Cardiac muscle cell (in vitro differentiated cells and primary cell): Measurements from ENCODE around the gene SPRED3. TPM values are rescaled to one million over a fixed set of nuclear protein-coding genes. Genes with fewer than 3 reads are reported as not detected.
"Not testable (repeated sequence)": the region's sequence is repeated elsewhere in the genome, so short reads cannot be mapped to it uniquely, and the experiment has no call there.

ENCODE experiments used
- DNase-seq, 2 donors: peaks; one replicate each; pipeline versions ENCODE4 v3.0.0 to v3.0.0-alpha.2; 2010 to 2017; ENCODE audit warnings: low read depth in 1 of 2, low spot score in 1 of 2
- H3K27ac ChIP-seq: fragments of 200-600 bp; sonication (generic); 2 replicates; pipeline ENCODE4 v1.5.1; 2016
- H3K27me3 ChIP-seq: fragments of 200-600 bp; sonication (generic); 2 replicates; pipeline ENCODE4 v1.6.0; 2016; ENCODE audit warnings: control low read depth
- H3K36me3 ChIP-seq: fragments of 200-600 bp; sonication (generic); 2 replicates; pipeline ENCODE4 v1.5.1; 2016; ENCODE audit warnings: control low read depth
- H3K4me1 ChIP-seq: fragments of 200-600 bp; sonication (generic); 2 replicates; pipeline ENCODE4 v1.8.1; 2017; ENCODE audit warnings: low read depth, mild to moderate bottlenecking, mixed run types
- H3K4me3 ChIP-seq: fragments of 200-600 bp; sonication (generic); 2 replicates; pipeline ENCODE4 v1.5.1; 2016; ENCODE audit warnings: mild to moderate bottlenecking
- H3K9me3 ChIP-seq: fragments of 200-600 bp; sonication (generic); 2 replicates; pipeline ENCODE4 v1.5.1; 2017; ENCODE audit warnings: low read depth, mild to moderate bottlenecking, control low read depth
- polyA plus RNA-seq: library from polyadenylated mRNA; unstranded; fragments of >200 nt; fragmentation: Nextera tagmentation; extraction: Ambion mirVana; gene quantifications from 2 replicates; pipeline ENCODE4 v1.2.1, GENCODE V29; 2016
- total RNA-seq: library from RNA; depleted of rRNA; stranded (reverse); fragments of >200 nt; gene quantifications from 2 replicates; pipeline ENCODE4 v1.2.3, GENCODE V29; 2016
- TF ChIP-seq, protein P1 (sequence below): IDR thresholded peaks from 2 replicates; pipeline ENCODE4 v1.5.1; 2012; ENCODE audit warnings: low read depth, mild to moderate bottlenecking, low read length

SPRED3 gene, protein sequence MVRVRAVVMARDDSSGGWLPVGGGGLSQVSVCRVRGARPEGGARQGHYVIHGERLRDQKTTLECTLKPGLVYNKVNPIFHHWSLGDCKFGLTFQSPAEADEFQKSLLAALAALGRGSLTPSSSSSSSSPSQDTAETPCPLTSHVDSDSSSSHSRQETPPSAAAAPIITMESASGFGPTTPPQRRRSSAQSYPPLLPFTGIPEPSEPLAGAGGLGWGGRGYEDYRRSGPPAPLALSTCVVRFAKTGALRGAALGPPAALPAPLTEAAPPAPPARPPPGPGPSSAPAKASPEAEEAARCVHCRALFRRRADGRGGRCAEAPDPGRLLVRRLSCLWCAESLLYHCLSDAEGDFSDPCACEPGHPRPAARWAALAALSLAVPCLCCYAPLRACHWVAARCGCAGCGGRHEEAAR
- total RNA-seq = 1.8 and 2.6 TPM in 2 replicates
- polyA plus RNA-seq = 1.2 and 1.3 TPM in 2 replicates

DNA sequence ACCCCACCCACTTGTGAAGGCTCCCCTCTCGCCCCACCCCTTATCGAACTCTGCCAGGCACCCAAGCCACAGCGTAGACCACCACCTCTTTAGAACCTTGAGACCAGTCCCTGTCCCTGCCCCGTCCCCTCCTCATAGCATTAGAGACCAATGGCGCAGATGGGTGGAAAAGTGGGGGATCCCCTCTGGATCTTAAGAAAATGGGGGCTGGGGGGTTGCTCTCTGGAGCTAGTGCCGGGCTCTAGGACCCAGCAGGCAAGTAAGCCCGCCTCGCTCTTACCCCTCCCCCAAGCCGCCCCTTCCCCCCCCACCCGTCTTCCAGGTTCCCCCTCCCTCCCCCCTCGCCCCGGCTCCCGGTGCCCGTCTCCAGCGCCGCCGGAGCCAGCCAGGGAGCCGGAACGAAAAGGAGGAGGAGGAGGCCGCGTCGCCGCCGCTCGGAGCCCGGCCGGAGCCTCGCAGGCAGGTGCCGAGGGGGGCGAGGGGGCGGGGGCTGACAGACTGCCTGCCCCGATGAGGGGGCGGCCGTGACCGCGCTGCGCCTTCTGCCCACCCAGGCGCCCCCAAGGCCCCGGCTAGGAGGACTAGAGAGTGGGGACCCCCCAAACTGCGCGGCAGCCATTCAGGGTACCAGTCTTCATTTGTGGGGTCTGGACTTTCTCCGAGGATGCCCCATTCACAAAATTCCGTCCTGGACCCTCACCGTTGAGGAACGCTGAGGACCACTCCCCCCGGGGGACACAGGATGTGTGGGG is at the start of gene SPRED3:
SPRED3 (plus strand) TSS at position 349 of the 752 bp plus-strand sequence. CDS start 1,606 bp downstream, outside the sequence.
- no peaks in the 10 kb centered on the region for H3K9me3 ChIP-seq
- H3K27me3 ChIP-seq = no peaks in the 10 kb centered on the region
- H3K27ac ChIP-seq = peak within 1 kb of the TSS; percentile 75
- H3K4me1 ChIP-seq = no peaks in the 10 kb centered on the region
- H3K36me3 ChIP-seq = peaks cover 4% of the 10 kb centered on the region
- TF ChIP-seq, protein P1, sequence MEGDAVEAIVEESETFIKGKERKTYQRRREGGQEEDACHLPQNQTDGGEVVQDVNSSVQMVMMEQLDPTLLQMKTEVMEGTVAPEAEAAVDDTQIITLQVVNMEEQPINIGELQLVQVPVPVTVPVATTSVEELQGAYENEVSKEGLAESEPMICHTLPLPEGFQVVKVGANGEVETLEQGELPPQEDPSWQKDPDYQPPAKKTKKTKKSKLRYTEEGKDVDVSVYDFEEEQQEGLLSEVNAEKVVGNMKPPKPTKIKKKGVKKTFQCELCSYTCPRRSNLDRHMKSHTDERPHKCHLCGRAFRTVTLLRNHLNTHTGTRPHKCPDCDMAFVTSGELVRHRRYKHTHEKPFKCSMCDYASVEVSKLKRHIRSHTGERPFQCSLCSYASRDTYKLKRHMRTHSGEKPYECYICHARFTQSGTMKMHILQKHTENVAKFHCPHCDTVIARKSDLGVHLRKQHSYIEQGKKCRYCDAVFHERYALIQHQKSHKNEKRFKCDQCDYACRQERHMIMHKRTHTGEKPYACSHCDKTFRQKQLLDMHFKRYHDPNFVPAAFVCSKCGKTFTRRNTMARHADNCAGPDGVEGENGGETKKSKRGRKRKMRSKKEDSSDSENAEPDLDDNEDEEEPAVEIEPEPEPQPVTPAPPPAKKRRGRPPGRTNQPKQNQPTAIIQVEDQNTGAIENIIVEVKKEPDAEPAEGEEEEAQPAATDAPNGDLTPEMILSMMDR = no peak
- H3K4me3 ChIP-seq = peak within 1 kb of the TSS; percentile 52
- peak; percentile 62 to 73 for DNase-seq

DNA sequence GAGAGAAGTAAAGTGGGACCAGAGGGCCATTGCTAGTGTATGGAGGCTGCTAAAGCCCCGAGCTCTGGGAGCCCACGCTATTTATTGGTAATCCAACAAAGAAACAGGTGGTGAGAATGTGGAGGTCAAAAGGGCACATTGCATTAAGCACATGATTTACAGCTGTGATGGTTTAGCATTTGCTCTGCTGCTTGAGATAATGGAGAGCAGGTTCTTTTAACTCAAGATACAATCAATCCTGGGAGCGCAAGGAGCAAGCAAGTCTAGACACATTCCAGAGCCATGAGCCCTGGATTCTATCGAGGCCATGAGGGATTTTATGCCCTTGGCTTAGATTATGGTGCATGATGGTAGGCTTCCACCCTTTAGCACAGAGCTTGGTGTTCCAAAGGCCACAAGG is 49.5 kb upstream of the SPRED3 start:
- H3K27ac ChIP-seq, H3K27me3 ChIP-seq, H3K4me3 ChIP-seq, H3K36me3 ChIP-seq, H3K4me1 ChIP-seq, H3K9me3 ChIP-seq, DNase-seq: not testable (repeated sequence)

DNA sequence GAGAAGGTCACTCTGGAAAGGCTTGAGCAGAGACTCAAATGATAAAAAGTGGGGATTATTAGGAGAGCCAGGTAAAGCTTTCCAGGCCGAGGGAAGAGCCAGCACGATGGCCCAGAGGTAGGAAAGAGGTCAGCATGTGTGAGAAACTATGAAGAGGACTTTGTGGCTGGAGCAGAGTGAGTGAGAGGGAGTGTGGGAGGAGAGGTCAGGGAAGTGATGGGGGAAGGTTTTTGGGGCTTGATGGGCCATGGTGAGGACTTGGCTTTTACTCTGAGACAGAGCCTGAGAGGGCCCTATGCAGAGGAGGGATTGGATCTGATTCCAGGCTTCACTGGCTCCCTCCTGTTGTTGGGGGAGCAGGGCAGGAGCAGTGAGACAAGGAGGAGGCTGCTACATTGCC is 47.6 kb upstream of the SPRED3 start:
- H3K9me3 ChIP-seq = no peaks in the 10 kb centered on the region
- H3K27me3 ChIP-seq = no peaks in the 10 kb centered on the region
- H3K36me3 ChIP-seq = no peaks in the 10 kb centered on the region
- H3K27ac ChIP-seq = no peak overlapping the region
- DNase-seq = no peak
- no peaks in the 10 kb centered on the region for H3K4me1 ChIP-seq
- H3K4me3 ChIP-seq = no peak overlapping the region
- TF ChIP-seq, protein P1 = no peak

DNA sequence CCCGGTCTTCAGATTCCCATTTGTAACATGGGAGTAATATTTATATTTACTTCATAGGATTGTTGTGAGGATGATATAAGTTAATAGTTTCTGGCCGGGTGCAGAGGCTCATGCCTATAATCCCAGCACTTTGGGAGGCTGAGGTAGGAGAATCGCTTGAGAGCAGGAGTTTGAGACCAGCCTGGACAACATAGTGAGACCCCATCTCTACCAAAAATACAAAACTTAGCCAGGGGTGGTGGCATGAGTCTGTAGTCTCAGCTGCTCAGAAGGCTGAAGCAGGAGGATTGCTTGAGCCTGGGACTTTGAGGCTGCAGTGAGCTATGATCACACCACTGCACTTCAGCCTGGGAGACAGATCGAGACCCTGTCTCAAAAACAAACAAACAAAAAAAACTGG is 41.7 kb upstream of the SPRED3 start:
- no peak for DNase-seq
- H3K9me3 ChIP-seq = no peaks in the 10 kb centered on the region
- H3K4me1 ChIP-seq = no peaks in the 10 kb centered on the region
- no peaks in the 10 kb centered on the region for H3K36me3 ChIP-seq
- no peaks in the 10 kb centered on the region for H3K27me3 ChIP-seq
- no peak overlapping the region for H3K27ac ChIP-seq
- H3K4me3 ChIP-seq = no peak overlapping the region
- TF ChIP-seq, protein P1 = no peak

DNA sequence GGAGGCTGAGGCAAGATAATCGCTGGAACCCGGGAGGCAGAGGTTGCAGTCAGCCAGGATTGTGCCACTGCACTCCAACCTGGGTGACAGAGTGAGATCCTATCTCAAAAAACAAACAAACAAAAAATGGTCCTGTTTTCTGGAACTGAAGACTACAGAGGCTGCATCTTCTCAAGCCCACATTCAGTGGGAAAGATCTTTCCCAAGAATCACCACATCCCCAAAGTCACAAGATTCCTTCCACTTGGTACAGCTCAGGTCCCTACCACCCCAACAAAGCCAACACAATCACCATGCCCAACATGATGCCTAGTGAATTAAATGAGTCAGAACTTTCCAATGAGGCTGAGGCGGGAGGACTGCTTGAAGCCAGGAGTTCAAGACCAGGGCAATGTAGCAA is 37.6 kb upstream of the SPRED3 start:
- Histone ChIP-seq H3K27me3 (no peaks in the 10 kb centered on the region), H3K4me1 (no peaks in the 10 kb centered on the region), H3K4me3 (no peak overlapping the region), H3K27ac (no peak overlapping the region), H3K36me3 (no peaks in the 10 kb centered on the region), H3K9me3 (no peaks in the 10 kb centered on the region)
- DNase-seq = no peak
- TF ChIP-seq, protein P1 = no peak
